GM12801 (cell line): ENCODE data around the gene SPACA7.

Experiments
- CTCF ChIP-seq: IDR thresholded peaks from one replicate; pipeline ENCODE4 v1.5.1; 2011; ENCODE audit warnings: control low read depth; ENCODE audit not compliant: insufficient read length; ENCODE audit errors: extremely low read depth

SPACA7 gene

GRCh38 chr13:112434937-112435523, 58.9 kb downstream of the SPACA7 start:
- no peak for TF ChIP-seq CTCF

- TF ChIP-seq CTCF = no peak
These were observed 59.8 kb downstream of the SPACA7 start for GRCh38 chr13:112435973-112436372.

GRCh38 chr13:112438094-112438493, 61.9 kb downstream of the SPACA7 start:
- no peak for TF ChIP-seq CTCF

GRCh38 chr13:112438515-112438914, 62.4 kb downstream of the SPACA7 start:
- TF ChIP-seq CTCF = no peak

- TF ChIP-seq CTCF = no peak
These were observed 65.1 kb downstream of the SPACA7 start for GRCh38 chr13:112441226-112441625.

GRCh38 chr13:112441779-112442310, 65.7 kb downstream of the SPACA7 start:
- no peak for TF ChIP-seq CTCF

GRCh38 chr13:112442483-112443090, 66.4 kb downstream of the SPACA7 start:
- no peak for TF ChIP-seq CTCF
